Gastrocnemius medialis (tissue), 4 donors: ENCODE results near the gene DIAPH3. TPM values are rescaled to one million over a fixed set of nuclear protein-coding genes. Genes with fewer than 3 reads are reported as not detected.

Source experiments
- ATAC-seq, 2 donors: fragments of 150-250 bp; one replicate each; pipeline ENCODE4 v1.9.1; 2016
- DNase-seq, 2 donors: peaks; one replicate each; pipeline ENCODE4 v3.0.0-alpha.2; 2019
- H3K27ac ChIP-seq, 4 donors: fragments of 200-600 bp; sonication (generic); 1 replicate in 1 of 4; 2 replicates in 3 of 4; pipeline ENCODE4 v1.5.1; 2016 to 2018; ENCODE audit warnings: mild to moderate bottlenecking in 2 of 4, moderate library complexity in 1 of 4
- H3K27me3 ChIP-seq, 3 donors: fragments of 200-600 bp; sonication (generic) in 2 of 3; 1 replicate in 1 of 3; 2 replicates in 2 of 3; pipeline versions ENCODE4 v1.5.1 to v1.6.0; 2016 to 2019; ENCODE audit warnings: mild to moderate bottlenecking in 1 of 3, moderate library complexity in 1 of 3
- H3K36me3 ChIP-seq, 2 donors: fragments of 200-600 bp; sonication (generic) in 1 of 2; one replicate each; pipeline ENCODE4 v1.5.1; 2017 to 2018
- H3K4me1 ChIP-seq, 2 donors: fragments of 200-600 bp; sonication (generic) in 1 of 2; one replicate each; pipeline ENCODE4 v1.5.1; 2016 to 2017; ENCODE audit warnings: mild to moderate bottlenecking in 2 of 2
- H3K4me3 ChIP-seq, 4 donors: fragments of 200-600 bp; sonication (generic) in 3 of 4; 1 replicate in 1 of 4; 2 replicates in 3 of 4; pipeline ENCODE4 v1.5.1; 2016 to 2019; ENCODE audit warnings: mild to moderate bottlenecking in 2 of 4
- H3K9me3 ChIP-seq, 3 donors: fragments of 200-600 bp; sonication (generic) in 2 of 3; 1 replicate in 1 of 3; 2 replicates in 2 of 3; pipeline ENCODE4 v1.5.1; 2016 to 2019
- CTCF ChIP-seq, 5 experiments: fragments of 450-650 bp in 3 of 5; fragments of 200-600 bp in 2 of 5; sonication (generic) in 2 of 5; IDR thresholded peaks in 4 of 5; conservative IDR thresholded peaks in 1 of 5; 1 replicate in 4 of 5; 2 replicates in 1 of 5; pipeline ENCODE4 v1.5.1; 2016 to 2019; ENCODE audit warnings: antibody characterized with exemption in 5 of 5, mild to moderate bottlenecking in 3 of 5, moderate library complexity in 3 of 5
- POLR2A ChIP-seq, 2 donors: fragments of 450-650 bp; IDR thresholded peaks; one replicate each; pipeline ENCODE4 v1.6.1; 2017; ENCODE audit warnings: antibody characterized with exemption in 2 of 2, mild to moderate bottlenecking in 2 of 2, moderate library complexity in 2 of 2
- in situ Hi-C, 4 donors: fragments of 200-750 bp; cut with MboI; loops; one replicate each; pipeline versions ENCODE4 v1.15.0 to v1.8.0; 2017; ENCODE audit warnings: low sequenced_read_pairs in 4 of 4
- intact Hi-C: fragments of 100-400 bp; cut with DNase I; formaldehyde crosslinking; loops from one replicate; pipeline ENCODE4 v1.15.1; 2023; ENCODE audit warnings: low total_unique reads
- total RNA-seq, 4 donors: library from RNA; depleted of rRNA; stranded (reverse); fragments of >200 nt; gene quantifications; one replicate each; pipeline versions ENCODE4 v1.1.0 to v1.2.3, GENCODE V29; 2016

The DIAPH3 gene
- total RNA-seq, 4 donors from 2014 or later: 0.13 TPM; not detected in 3

DNA sequence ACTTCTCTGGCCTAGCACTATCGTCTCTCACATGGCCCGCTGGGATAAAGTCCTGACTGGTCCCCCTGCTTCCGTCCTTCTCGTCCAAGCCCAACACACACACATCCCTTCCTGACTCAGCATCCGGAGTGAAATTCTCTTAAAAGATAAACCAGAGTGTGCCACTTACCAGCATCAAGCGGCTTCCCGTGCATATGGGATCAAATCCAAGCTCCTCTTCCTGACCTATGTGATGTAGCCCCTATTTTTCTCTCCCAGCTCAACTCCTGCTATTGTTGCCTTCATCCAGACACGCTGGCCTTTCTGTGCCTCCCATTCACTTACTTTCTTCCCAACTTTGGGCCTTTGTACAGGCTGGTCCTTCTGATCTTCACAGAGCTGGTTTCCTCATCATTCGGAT is 530.4 kb downstream of the DIAPH3 start:
- ATAC-seq (peak in 1 of 2 donors; percentile 39), DNase-seq (no peak)
- TF ChIP-seq CTCF (IDR thresholded peaks at IDR 0.05 in 4 of 5, conservative IDR thresholded peaks at IDR 0.05 in 1 of 5): no peak
- TF ChIP-seq POLR2A (IDR thresholded peaks at IDR 0.05): no peak
- Histone ChIP-seq H3K27me3 (no peaks in the 10 kb centered on the region), H3K27ac (no peak overlapping the region), H3K36me3 (no peaks in the 10 kb centered on the region), H3K4me1 (no peaks in the 10 kb centered on the region), H3K9me3 (no peaks in the 10 kb centered on the region), H3K4me3 (no peak overlapping the region)
- intact Hi-C loops (no loop called here), in situ Hi-C loops (no loop called here)

GRCh38 chr13:59631271-59631670 is 532.5 kb downstream of the DIAPH3 start:
- Histone ChIP-seq H3K27ac (no peak overlapping the region), H3K36me3 (no peaks in the 10 kb centered on the region), H3K9me3 (no peaks in the 10 kb centered on the region), H3K4me1 (no peaks in the 10 kb centered on the region), H3K4me3 (no peak overlapping the region), H3K27me3 (no peaks in the 10 kb centered on the region)
- ATAC-seq (no peak), DNase-seq (no peak)
- intact Hi-C loops: no loop called here
- TF ChIP-seq CTCF (IDR thresholded peaks at IDR 0.05 in 4 of 5, conservative IDR thresholded peaks at IDR 0.05 in 1 of 5): no peak
- no peak for TF ChIP-seq POLR2A (IDR thresholded peaks at IDR 0.05)
- in situ Hi-C loops: no loop called here

- intact Hi-C loops: no loop called here
Measured at GRCh38 chr13:59625111-59625510, 538.6 kb downstream of the DIAPH3 start.

DNA sequence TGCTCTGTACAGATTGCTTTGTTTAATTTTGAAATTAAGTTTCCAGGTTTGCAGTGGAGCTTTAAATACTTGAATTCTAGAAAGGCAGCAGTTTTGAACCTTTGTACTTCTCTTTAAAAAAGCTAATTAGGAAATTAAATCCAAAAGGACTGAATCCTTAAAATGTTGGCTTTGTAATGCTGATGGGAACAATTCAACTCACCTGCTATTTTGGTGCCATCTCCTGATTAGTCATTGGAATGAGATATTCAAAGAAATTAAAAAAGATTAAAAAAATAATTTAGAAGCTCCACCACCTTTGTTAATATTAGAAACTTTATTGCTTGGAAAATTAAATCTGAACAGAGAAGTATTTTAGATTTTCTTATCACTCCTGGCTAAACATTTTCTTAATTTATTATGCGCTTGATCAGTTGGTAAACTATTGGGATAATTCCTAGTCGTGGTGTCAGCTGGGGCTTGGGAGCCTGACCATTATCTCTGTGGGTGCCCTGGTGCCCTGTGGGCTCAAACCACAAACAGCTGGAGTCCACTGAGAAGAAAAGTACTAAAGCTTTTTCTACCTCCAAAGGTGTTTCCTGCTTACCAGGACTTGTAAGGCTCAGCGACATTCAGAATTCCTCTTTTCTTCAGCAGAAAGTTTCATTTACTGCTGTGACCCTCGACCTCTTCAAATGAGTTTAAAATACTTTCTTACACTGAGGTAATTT is 540.4 kb downstream of the DIAPH3 start:
- TF ChIP-seq CTCF (IDR thresholded peaks at IDR 0.05 in 4 of 5, conservative IDR thresholded peaks at IDR 0.05 in 1 of 5) (no peak), POLR2A (IDR thresholded peaks at IDR 0.05) (no peak)
- Histone ChIP-seq H3K27ac (no peak overlapping the region), H3K27me3 (no peaks in the 10 kb centered on the region), H3K4me1 (no peaks in the 10 kb centered on the region), H3K36me3 (no peaks in the 10 kb centered on the region), H3K9me3 (no peaks in the 10 kb centered on the region), H3K4me3 (no peak overlapping the region)
- in situ Hi-C loops: no loop called here
- ATAC-seq (no peak), DNase-seq (no peak)
- intact Hi-C loops: no loop called here

More at GRCh38 chr13:59625111-59625510, 538.6 kb downstream of the DIAPH3 start:
- in situ Hi-C loops: no loop called here
- no peak for DNase-seq
- no peak overlapping the region for H3K4me3 ChIP-seq
- H3K9me3 ChIP-seq: no peaks in the 10 kb centered on the region
- ATAC-seq: no peak
- H3K27me3 ChIP-seq: no peaks in the 10 kb centered on the region
- TF ChIP-seq CTCF (IDR thresholded peaks at IDR 0.05 in 4 of 5, conservative IDR thresholded peaks at IDR 0.05 in 1 of 5) (no peak), POLR2A (IDR thresholded peaks at IDR 0.05) (no peak)
- no peak overlapping the region for H3K27ac ChIP-seq
- no peaks in the 10 kb centered on the region for H3K36me3 ChIP-seq
- no peaks in the 10 kb centered on the region for H3K4me1 ChIP-seq

DNA sequence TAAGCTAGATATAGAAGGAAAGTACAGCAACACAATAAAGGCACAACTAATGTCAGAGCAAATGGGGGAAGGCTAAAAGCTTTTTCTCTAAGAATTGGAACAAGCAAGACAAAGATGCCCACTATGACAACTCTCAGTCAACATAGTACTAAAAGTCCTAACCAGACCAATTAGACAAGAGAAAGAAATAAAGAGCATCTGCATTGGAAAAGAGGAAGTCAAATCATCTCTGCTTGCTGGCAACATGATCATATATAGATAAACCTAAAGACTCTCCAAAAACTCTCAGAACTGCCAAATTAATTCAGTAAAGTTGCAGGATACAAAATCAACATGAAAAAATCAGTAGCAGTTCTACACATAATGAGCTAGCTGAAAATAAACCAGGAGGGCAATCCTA is 542.0 kb downstream of the DIAPH3 start:
- no peak for DNase-seq
- intact Hi-C loops: no loop called here
- no peak overlapping the region for H3K4me3 ChIP-seq
- no peaks in the 10 kb centered on the region for H3K9me3 ChIP-seq
- no peak for ATAC-seq
- H3K36me3 ChIP-seq: no peaks in the 10 kb centered on the region
- no peaks in the 10 kb centered on the region for H3K4me1 ChIP-seq
- TF ChIP-seq POLR2A (IDR thresholded peaks at IDR 0.05) (no peak), CTCF (IDR thresholded peaks at IDR 0.05 in 4 of 5, conservative IDR thresholded peaks at IDR 0.05 in 1 of 5) (no peak)
- H3K27me3 ChIP-seq: no peaks in the 10 kb centered on the region
- H3K27ac ChIP-seq: no peak overlapping the region
- in situ Hi-C loops: no loop called here
